OCI-LY3 (cell line): ENCODE measurements around the gene SH2D3A.

Experiments
- H2AFZ ChIP-seq: fragments of 200-600, 300-600 bp; shearing (Covaris generic); 2 replicates; pipeline ENCODE4 v1.6.0; 2014; ENCODE audit warnings: antibody characterized with exemption, low read depth, low read length
- H3K27ac ChIP-seq: fragments of 200-600, 300-600 bp; sonication (generic); 2 replicates; pipeline ENCODE4 v1.5.1; 2014; ENCODE audit warnings: mild to moderate bottlenecking, low read length, moderate library complexity, mixed read lengths
- H3K27me3 ChIP-seq: fragments of 200-600, 300-600 bp; sonication (generic); 2 replicates; pipeline ENCODE4 v1.6.1; 2014; ENCODE audit warnings: low read depth, low read length, mixed read lengths
- H3K36me3 ChIP-seq: fragments of 200-600, 300-600 bp; sonication (generic); replicated peaks from 2 replicates; pipeline ENCODE3; 2014; ENCODE audit warnings: low read depth, low read length, mixed read lengths
- H3K4me1 ChIP-seq: fragments of 300-600, 200-600 bp; sonication (generic); 2 replicates; pipeline ENCODE4 v1.6.1; 2014; ENCODE audit warnings: low read length, mixed read lengths
- H3K4me2 ChIP-seq: fragments of 200-600, 300-600 bp; sonication (generic); 2 replicates; pipeline ENCODE4 v1.6.1; 2014; ENCODE audit warnings: low read length, mixed read lengths
- H3K4me3 ChIP-seq: fragments of 300-600, 200-600 bp; sonication (generic); 2 replicates; pipeline ENCODE4 v1.5.1; 2014; ENCODE audit warnings: antibody characterized with exemption, mild to moderate bottlenecking, low read length, moderate library complexity
- H3K79me2 ChIP-seq: fragments of 300-600, 200-600 bp; shearing (Covaris generic); 2 replicates; pipeline ENCODE4 v1.6.1; 2014; ENCODE audit warnings: mild to moderate bottlenecking, low read length, mixed read lengths
- H3K9ac ChIP-seq: fragments of 300-600, 200-600 bp; shearing (Covaris generic); 2 replicates; pipeline ENCODE4 v1.6.0; 2014; ENCODE audit warnings: mild to moderate bottlenecking, low read length, moderate library complexity
- H3K9me3 ChIP-seq: fragments of 200-600, 300-600 bp; shearing (Covaris generic); 2 replicates; pipeline ENCODE4 v1.6.1; 2014; ENCODE audit warnings: low read length, mixed read lengths; ENCODE audit not compliant: insufficient read depth
- H4K20me1 ChIP-seq: fragments of 200-600, 300-600 bp; sonication (generic); 2 replicates; pipeline ENCODE4 v1.6.1; 2016; ENCODE audit warnings: low read length, mixed read lengths; ENCODE audit not compliant: insufficient read depth
- CTCF ChIP-seq: fragments of 200-600, 300-600 bp; sonication (generic); IDR thresholded peaks from 2 replicates; pipeline ENCODE4 v1.5.1; 2014; ENCODE audit warnings: antibody characterized with exemption, low read length, low read depth
- EZH2phosphoT487 ChIP-seq: fragments of 200-600 bp; shearing (Covaris generic); IDR thresholded peaks from 2 replicates; pipeline ENCODE4 v1.6.1; 2018; ENCODE audit warnings: antibody characterized with exemption, mixed run types, low read depth

The SH2D3A gene

GRCh38 chr19:6745965-6746364, 21.3 kb downstream of the SH2D3A start:
- Histone ChIP-seq H3K4me2 (no peak overlapping the region), H3K36me3 (peaks cover 71% of the 10 kb centered on the region), H4K20me1 (peaks cover 47% of the 10 kb centered on the region), H2AFZ (no peak overlapping the region), H3K27ac (no peak overlapping the region), H3K9me3 (no peaks in the 10 kb centered on the region), H3K27me3 (no peaks in the 10 kb centered on the region), H3K79me2 (peaks cover 34% of the 10 kb centered on the region), H3K9ac (no peak overlapping the region), H3K4me3 (no peak overlapping the region), H3K4me1 (peaks cover 10% of the 10 kb centered on the region)
- TF ChIP-seq EZH2phosphoT487 (no peak), CTCF (no peak)

- no peak overlapping the region for H2AFZ ChIP-seq
- peaks cover 47% of the 10 kb centered on the region for H3K79me2 ChIP-seq
- no peak overlapping the region for H3K4me2 ChIP-seq
- H3K9ac ChIP-seq, result no peak overlapping the region
- no peaks in the 10 kb centered on the region for H3K27me3 ChIP-seq
- no peak overlapping the region for H3K4me3 ChIP-seq
- H3K9me3 ChIP-seq, result no peaks in the 10 kb centered on the region
- H3K4me1 ChIP-seq, result peaks cover 11% of the 10 kb centered on the region
- peaks cover 41% of the 10 kb centered on the region for H4K20me1 ChIP-seq
- no peak for TF ChIP-seq EZH2phosphoT487
- no peak overlapping the region for H3K27ac ChIP-seq
- H3K36me3 ChIP-seq, result peaks cover 71% of the 10 kb centered on the region
Observed at GRCh38 chr19:6744381-6745301, 22.6 kb downstream of the SH2D3A start.

GRCh38 chr19:6743714-6744380, 23.4 kb downstream of the SH2D3A start:
- Histone ChIP-seq H3K4me3 (no peak overlapping the region), H3K9ac (no peak overlapping the region), H3K27ac (no peak overlapping the region), H3K79me2 (peaks cover 48% of the 10 kb centered on the region), H3K9me3 (no peaks in the 10 kb centered on the region), H4K20me1 (peaks cover 41% of the 10 kb centered on the region), H3K4me2 (no peak overlapping the region), H3K27me3 (no peaks in the 10 kb centered on the region), H2AFZ (no peak overlapping the region), H3K36me3 (peaks cover 65% of the 10 kb centered on the region), H3K4me1 (peaks cover 15% of the 10 kb centered on the region)
- TF ChIP-seq EZH2phosphoT487 (no peak), CTCF (no peak)

GRCh38 chr19:6743066-6743465, 24.2 kb downstream of the SH2D3A start:
- Histone ChIP-seq H3K4me1 (peaks cover 23% of the 10 kb centered on the region), H3K4me3 (no peak overlapping the region), H3K79me2 (peaks cover 48% of the 10 kb centered on the region), H3K4me2 (no peak overlapping the region), H3K9me3 (no peaks in the 10 kb centered on the region), H3K27ac (no peak overlapping the region), H2AFZ (no peak overlapping the region), H3K27me3 (no peaks in the 10 kb centered on the region), H4K20me1 (peaks cover 41% of the 10 kb centered on the region), H3K9ac (no peak overlapping the region), H3K36me3 (peaks cover 62% of the 10 kb centered on the region)
- no peak for TF ChIP-seq CTCF
- TF ChIP-seq EZH2phosphoT487, result no peak
